Panc1 (cell line): ENCODE results near the gene TMEM165. TPM values are rescaled to one million over a fixed set of nuclear protein-coding genes. Genes with fewer than 3 reads are reported as not detected.

Source experiments
- ATAC-seq: fragments of 200-7000 bp; cut with Tn5 transposase; 2 replicates; pipeline ENCODE4 v1.9.1; 2020; ENCODE audit warnings: mild to moderate bottlenecking, moderate library complexity
- BruUV-seq: library from RNA; stranded (reverse); fragments of 400-500 nt; replicated peaks from 2 replicates; lab custom pipeline; 2021; lab: Mats Ljungman, UMichigan
- CTCF ChIA-PET: fragments of 300-600 bp; sonication (Branson Sonifier 250); formaldehyde crosslinking; loops from one replicate; lab custom pipeline; 2022; ENCODE audit warnings: antibody characterized with exemption; lab: Charles Lee
- POLR2A ChIA-PET: fragments of 300-600 bp; sonication (Branson Sonifier 250); formaldehyde crosslinking; loops from one replicate; lab custom pipeline; 2022; ENCODE audit warnings: antibody characterized with exemption; lab: Charles Lee
- DNase-seq: peaks from one replicate; pipeline ENCODE4 v3.0.0-alpha.2; 2010; ENCODE audit warnings: low read depth, low spot score
- H3K27ac ChIP-seq: 2 replicates; pipeline ENCODE4 v1.5.1; 2011; ENCODE audit warnings: mild to moderate bottlenecking, low read length, inconsistent platforms
- H3K27me3 ChIP-seq: fragments of 200-500 bp; sonication (Bioruptor generic); 2 replicates; pipeline ENCODE4 v1.6.0; 2014; ENCODE audit warnings: low read length, inconsistent platforms; ENCODE audit not compliant: control insufficient read depth, insufficient read depth
- H3K36me3 ChIP-seq: fragments of 200-500 bp; sonication (Bioruptor generic); 2 replicates; pipeline ENCODE4 v1.5.1; 2014; ENCODE audit warnings: inconsistent platforms, mild to moderate bottlenecking, low read length, moderate library complexity; ENCODE audit not compliant: control insufficient read depth, insufficient read depth
- H3K4me1 ChIP-seq: 2 replicates; pipeline ENCODE4 v1.5.1; 2011; ENCODE audit warnings: inconsistent platforms, mild to moderate bottlenecking, low read length, moderate library complexity; ENCODE audit not compliant: control insufficient read depth, insufficient read depth
- H3K4me3 ChIP-seq, 2 experiments: 2 replicates each; pipeline ENCODE4 v1.5.1; 2011 to 2012; ENCODE audit warnings: low read depth in 2 of 2, low read length in 2 of 2, mild to moderate bottlenecking in 2 of 2, inconsistent platforms in 1 of 2, moderate library complexity in 1 of 2
- H3K9me3 ChIP-seq: fragments of 200-500 bp; sonication (Bioruptor generic); 2 replicates; pipeline ENCODE4 v1.5.1; 2014; ENCODE audit warnings: low read depth, mild to moderate bottlenecking, inconsistent platforms, low read length, moderate library complexity; ENCODE audit not compliant: control insufficient read depth, insufficient read depth
- CTCF ChIP-seq: fragments of 450-650 bp; IDR thresholded peaks from 2 replicates; pipeline ENCODE4 v1.5.1; 2017; ENCODE audit warnings: mild to moderate bottlenecking
- POLR2AphosphoS5 ChIP-seq: IDR thresholded peaks from 2 replicates; pipeline ENCODE4 v1.6.1; 2012; ENCODE audit warnings: mild to moderate bottlenecking, low read depth, low read length, moderate library complexity
- SIN3A ChIP-seq: IDR thresholded peaks from 2 replicates; pipeline ENCODE4 v1.6.1; 2012; ENCODE audit warnings: low read depth, mild to moderate bottlenecking, low read length, moderate library complexity, borderline replicate concordance; ENCODE audit not compliant: insufficient read depth
- TCF7L2 ChIP-seq: IDR thresholded peaks from 2 replicates; pipeline ENCODE4 v1.6.1; 2011; ENCODE audit warnings: mild to moderate bottlenecking, low read depth, low read length, inconsistent platforms
- in situ Hi-C: cut with HindIII; loops from 2 replicates; pipeline ENCODE4 v1.10.0; 2016; ENCODE audit warnings: low sequenced_read_pairs, low pct_unique_long_range_greater_than_20kb
- intact Hi-C: fragments of 100-400 bp; cut with micrococcal nuclease; formaldehyde crosslinking; loops from one replicate; pipeline ENCODE4 v1.10.0; 2022; ENCODE audit not compliant: unreplicated experiment
- total RNA-seq: library from RNA; stranded (reverse); gene quantifications from one replicate; pipeline ENCODE4 v1.2.1, GENCODE V29; 2021; ENCODE audit not compliant: unreplicated experiment
- TF ChIP-seq, protein P1 (sequence below), 2 experiments: IDR thresholded peaks; 2 replicates each; pipeline ENCODE4 v1.6.1; 2011 to 2012; ENCODE audit warnings: low read depth in 2 of 2, control low read depth in 1 of 2, low read length in 1 of 2, mild to moderate bottlenecking in 1 of 2, moderate library complexity in 1 of 2; ENCODE audit not compliant: insufficient read depth in 1 of 2

The TMEM165 gene
- total RNA-seq, 1 experiment from 2014 or later: 54.6 TPM

- BruUV-seq: no TSS peak
Measured at GRCh38 chr4:55346851-55347255, 48.9 kb upstream of the TMEM165 start.

GRCh38 chr4:55347610-55348228 is 48.0 kb upstream of the TMEM165 start:
- in situ Hi-C loops (no loop called here), intact Hi-C loops (loop anchor here (5.0 kb wide), 1 partner anchor 50 kb away; the partner anchor contains the start of gene TMEM165)
- TSS peak; percentile 69 for BruUV-seq
- ChIA-PET POLR2A (no interaction called here), CTCF (no interaction called here)
- peaks cover 7% of the 10 kb centered on the region; the same call in 1 of the 2 replicates for H3K4me1 ChIP-seq
- TF ChIP-seq, protein P1, sequence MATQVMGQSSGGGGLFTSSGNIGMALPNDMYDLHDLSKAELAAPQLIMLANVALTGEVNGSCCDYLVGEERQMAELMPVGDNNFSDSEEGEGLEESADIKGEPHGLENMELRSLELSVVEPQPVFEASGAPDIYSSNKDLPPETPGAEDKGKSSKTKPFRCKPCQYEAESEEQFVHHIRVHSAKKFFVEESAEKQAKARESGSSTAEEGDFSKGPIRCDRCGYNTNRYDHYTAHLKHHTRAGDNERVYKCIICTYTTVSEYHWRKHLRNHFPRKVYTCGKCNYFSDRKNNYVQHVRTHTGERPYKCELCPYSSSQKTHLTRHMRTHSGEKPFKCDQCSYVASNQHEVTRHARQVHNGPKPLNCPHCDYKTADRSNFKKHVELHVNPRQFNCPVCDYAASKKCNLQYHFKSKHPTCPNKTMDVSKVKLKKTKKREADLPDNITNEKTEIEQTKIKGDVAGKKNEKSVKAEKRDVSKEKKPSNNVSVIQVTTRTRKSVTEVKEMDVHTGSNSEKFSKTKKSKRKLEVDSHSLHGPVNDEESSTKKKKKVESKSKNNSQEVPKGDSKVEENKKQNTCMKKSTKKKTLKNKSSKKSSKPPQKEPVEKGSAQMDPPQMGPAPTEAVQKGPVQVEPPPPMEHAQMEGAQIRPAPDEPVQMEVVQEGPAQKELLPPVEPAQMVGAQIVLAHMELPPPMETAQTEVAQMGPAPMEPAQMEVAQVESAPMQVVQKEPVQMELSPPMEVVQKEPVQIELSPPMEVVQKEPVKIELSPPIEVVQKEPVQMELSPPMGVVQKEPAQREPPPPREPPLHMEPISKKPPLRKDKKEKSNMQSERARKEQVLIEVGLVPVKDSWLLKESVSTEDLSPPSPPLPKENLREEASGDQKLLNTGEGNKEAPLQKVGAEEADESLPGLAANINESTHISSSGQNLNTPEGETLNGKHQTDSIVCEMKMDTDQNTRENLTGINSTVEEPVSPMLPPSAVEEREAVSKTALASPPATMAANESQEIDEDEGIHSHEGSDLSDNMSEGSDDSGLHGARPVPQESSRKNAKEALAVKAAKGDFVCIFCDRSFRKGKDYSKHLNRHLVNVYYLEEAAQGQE (IDR thresholded peaks at IDR 0.05; ENCODE audit: insufficient read depth in 1 of 2, low read depth in 2 of 2, low read length in 1 of 2): no peak
- TF ChIP-seq TCF7L2 (no peak), SIN3A (no peak), POLR2AphosphoS5 (no peak), CTCF (no peak)
- no peaks in the 10 kb centered on the region for H3K36me3 ChIP-seq
- H3K27ac ChIP-seq: peak overlapping the region; percentile 87; the same call in 1 of the 2 replicates
- H3K27me3 ChIP-seq: no peaks in the 10 kb centered on the region
- no peak for DNase-seq
- peak overlapping the region in 1 of 2 experiments; percentile 66; a peak in 1 of 4 replicates for H3K4me3 ChIP-seq
- ATAC-seq: no peak
- no peaks in the 10 kb centered on the region for H3K9me3 ChIP-seq

More at GRCh38 chr4:55346851-55347255, 48.9 kb upstream of the TMEM165 start:
- DNase-seq: no peak
- Histone ChIP-seq H3K4me1 (peaks cover 7% of the 10 kb centered on the region; the same call in 1 of the 2 replicates), H3K27ac (peak overlapping the region; percentile 87), H3K4me3 (peak overlapping the region; percentile 56 to 66), H3K27me3 (no peaks in the 10 kb centered on the region), H3K36me3 (no peaks in the 10 kb centered on the region), H3K9me3 (no peaks in the 10 kb centered on the region)
- CTCF ChIA-PET: no interaction called here
- intact Hi-C loops: loop anchor here (5.0 kb wide), 1 partner anchor 50 kb away; the partner anchor contains the start of gene TMEM165
- in situ Hi-C loops: no loop called here
- POLR2A ChIA-PET: interaction anchor here (0.7 kb wide), 1 partner anchor 17 kb away, joined by 3 read pairs; no protein-coding TSS in a partner anchor
- peak; percentile 44 for ATAC-seq
- TF ChIP-seq POLR2AphosphoS5: no peak
- TF ChIP-seq, protein P1 (IDR thresholded peaks at IDR 0.05; ENCODE audit: insufficient read depth in 1 of 2, low read depth in 2 of 2, low read length in 1 of 2): no peak
- no peak for TF ChIP-seq SIN3A
- TF ChIP-seq TCF7L2: no peak
- no peak for TF ChIP-seq CTCF
